ENCODE results near the gene RNASEH2C.
"Not testable (repeated sequence)": the region's sequence is repeated elsewhere in the genome, so short reads cannot be mapped to it uniquely, and the experiment has no call there.

RNASEH2C gene

DNA sequence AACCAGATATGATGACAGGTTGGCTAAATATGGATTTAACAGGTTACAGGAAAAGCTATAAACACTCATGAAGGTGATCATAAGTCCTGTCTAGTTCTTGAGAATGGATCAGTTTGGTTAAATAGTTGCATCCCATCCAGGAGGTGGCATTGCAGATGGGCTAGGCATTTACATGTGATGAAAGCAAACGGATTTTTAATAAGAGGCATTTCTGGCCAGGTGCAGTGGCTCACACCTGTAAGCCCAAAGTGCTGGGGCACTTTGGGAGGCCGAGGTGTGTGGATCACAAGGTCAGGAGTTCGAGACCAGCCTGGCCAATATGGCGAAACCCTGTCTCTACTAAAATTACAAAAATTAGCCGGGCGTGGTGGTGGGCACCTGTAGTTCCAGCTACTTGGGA, 37.1 kb downstream of the RNASEH2C start:
- DNase-seq (ENCODE audit: low read depth) = not testable (repeated sequence)

DNA sequence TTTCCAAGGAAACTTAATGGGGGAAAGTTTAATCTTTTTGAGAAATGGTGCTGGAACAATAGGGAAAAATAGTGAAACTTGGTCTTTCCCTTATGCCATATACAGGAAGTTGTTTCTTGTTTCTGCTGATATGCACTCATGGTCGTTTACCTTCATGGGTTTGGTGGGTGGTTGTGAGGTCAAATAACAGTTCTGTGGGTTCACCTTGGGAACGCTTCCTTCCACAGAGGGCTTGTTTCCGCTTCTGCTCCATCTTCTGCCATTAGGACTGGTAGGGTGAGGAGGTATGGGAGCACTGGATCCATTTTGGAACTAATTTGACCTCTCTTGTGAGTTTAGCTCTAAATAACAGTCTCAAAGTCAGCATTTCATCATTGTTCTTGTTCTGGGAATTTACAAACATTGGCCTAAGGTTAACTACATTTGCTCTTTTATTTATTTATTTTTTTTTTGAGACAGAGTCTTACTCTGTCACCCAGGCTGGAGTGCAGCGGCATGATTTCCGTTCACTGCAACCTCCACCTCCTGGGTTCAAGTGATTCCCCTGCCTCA, 40.3 kb downstream of the RNASEH2C start:
- DNase-seq (ENCODE audit: low read depth) = no peak

DNA sequence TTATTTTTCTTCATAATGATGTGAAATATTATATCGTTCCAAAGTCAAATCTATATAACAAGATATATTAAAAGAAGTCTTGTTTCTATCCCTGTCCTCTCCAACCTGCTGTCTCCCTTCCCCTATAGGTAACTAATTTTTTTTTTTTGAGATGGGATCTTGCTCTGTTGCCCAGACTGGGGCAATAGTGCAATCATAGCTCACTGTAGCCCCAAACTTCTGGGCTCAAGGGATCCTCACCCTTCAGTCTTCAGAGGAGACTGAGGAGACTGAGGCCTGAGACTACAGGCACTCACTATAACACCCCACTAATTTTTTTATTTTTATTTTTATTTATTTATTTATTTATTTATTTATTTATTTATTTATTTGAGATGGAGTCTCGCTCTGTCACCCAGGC, 47.6 kb downstream of the RNASEH2C start:
- no peak for DNase-seq (ENCODE audit: low read depth)

DNA sequence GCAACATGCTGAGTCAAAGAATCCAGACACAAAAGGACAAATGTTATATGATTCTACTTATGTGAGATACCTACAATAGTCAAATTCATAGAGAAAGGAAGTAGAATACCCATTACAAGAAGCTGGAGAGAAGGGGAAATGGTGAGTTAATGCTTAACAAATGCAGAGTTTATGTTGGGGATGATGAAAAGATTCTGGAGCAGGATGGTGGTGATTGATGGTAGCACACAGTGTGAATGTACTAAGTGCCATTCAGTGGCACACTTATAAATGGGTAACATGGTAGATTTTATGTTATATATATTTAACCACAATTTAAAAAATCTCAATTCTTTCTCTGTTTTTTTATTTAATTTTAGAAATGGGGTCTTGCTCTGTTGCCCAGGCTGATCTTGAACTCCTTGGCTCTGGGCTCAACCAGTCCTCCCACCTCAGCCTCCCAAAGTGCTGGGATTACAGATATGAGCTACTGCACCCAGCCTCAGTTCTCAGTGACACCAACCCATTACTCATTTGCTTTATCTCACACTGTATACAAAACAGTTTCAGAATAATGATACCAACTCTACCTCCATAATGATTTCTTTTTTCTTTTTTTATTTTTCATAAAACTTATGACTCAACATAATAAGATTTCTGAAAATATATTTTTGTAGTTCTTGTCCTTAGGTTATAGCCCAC, 48.3 kb downstream of the RNASEH2C start:
- no peak for DNase-seq (ENCODE audit: low read depth)

Measured in fibroblast of the conjunctiva (primary cell).